Activated CD8-positive, alpha-beta T cell treated with anti-CD3 and anti-CD28 coated beads for 36 hours (primary cell): ENCODE measurements around the gene TTC16. TPM values are rescaled to one million over a fixed set of nuclear protein-coding genes. Genes with fewer than 3 reads are reported as not detected.

Source experiments
- ATAC-seq: fragments of 200-7000 bp; cut with Tn5 transposase; one replicate; pipeline ENCODE4 v1.10.0; 2021; ENCODE audit warnings: mild to moderate bottlenecking, moderate library complexity
- CTCF ChIA-PET: fragments of 350-600 bp; sonication (Branson Sonifier 250); formaldehyde crosslinking; loops from one replicate; lab custom pipeline; 2021; ENCODE audit warnings: antibody characterized with exemption; lab: Charles Lee
- POLR2A ChIA-PET: fragments of 350-600 bp; sonication (Branson Sonifier 250); formaldehyde crosslinking; loops from one replicate; lab custom pipeline; 2021; ENCODE audit warnings: antibody characterized with exemption; lab: Charles Lee
- DNase-seq: peaks from one replicate; pipeline ENCODE4 v3.0.0-alpha.2; 2020
- H3K27ac Mint-ChIP-seq: one replicate; pipeline ENCODE4 v1.8.0; 2021; ENCODE audit warnings: mild to moderate bottlenecking, mixed read lengths
- H3K27me3 Mint-ChIP-seq: one replicate; pipeline ENCODE4 v1.8.0; 2021; ENCODE audit warnings: mixed read lengths
- H3K36me3 Mint-ChIP-seq: one replicate; pipeline ENCODE4 v1.8.0; 2021; ENCODE audit warnings: low read depth, mixed read lengths
- H3K4me1 Mint-ChIP-seq: one replicate; pipeline ENCODE4 v1.8.0; 2021; ENCODE audit warnings: low read depth, mixed read lengths
- H3K4me3 Mint-ChIP-seq: one replicate; pipeline ENCODE4 v1.8.0; 2021; ENCODE audit warnings: mild to moderate bottlenecking, moderate library complexity, mixed read lengths
- H3K9me3 Mint-ChIP-seq: one replicate; pipeline ENCODE4 v1.8.0; 2021; ENCODE audit warnings: mixed read lengths
- intact Hi-C: fragments of 100-400 bp; cut with micrococcal nuclease; formaldehyde crosslinking; loops from one replicate; pipeline ENCODE4 v1.10.0; 2022
- total RNA-seq, 2 experiments: library from RNA; stranded (reverse); gene quantifications; one replicate each; pipeline ENCODE4 v1.2.3, GENCODE V29; 2021
- TF ChIP-seq, protein P1 (sequence below): fragments of 200-600 bp; IDR thresholded peaks from one replicate; pipeline ENCODE4 v1.8.0; 2022; ENCODE audit warnings: antibody characterized with exemption, mild to moderate bottlenecking

The TTC16 gene
- total RNA-seq, 2 experiments from 2014 or later: 2.1 to 2.3 TPM

DNA sequence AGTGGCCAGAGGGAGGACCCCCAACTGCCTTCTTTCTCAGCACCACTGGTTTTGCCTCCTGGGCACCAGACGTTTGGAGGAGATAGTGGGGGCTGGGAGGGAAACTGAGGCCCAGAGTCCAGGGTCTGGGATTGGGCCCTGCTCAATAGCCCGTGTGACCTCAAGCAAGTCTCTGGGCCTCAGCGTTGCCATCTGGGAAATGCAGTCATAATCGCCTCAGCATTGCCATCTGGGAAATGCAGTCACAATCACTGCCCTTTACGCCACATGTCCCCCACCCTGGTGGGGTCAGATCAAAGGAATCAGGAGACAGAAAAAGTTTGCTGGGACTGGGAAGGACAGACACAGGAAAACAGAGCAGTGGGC, 61.0 kb downstream of the TTC16 start:
- Mint-ChIP-seq H3K36me3 (peaks cover 30% of the 10 kb centered on the region), H3K27ac (peak overlapping the region; percentile 99), H3K4me1 (peaks cover 32% of the 10 kb centered on the region), H3K27me3 (no peaks in the 10 kb centered on the region), H3K9me3 (no peaks in the 10 kb centered on the region), H3K4me3 (peak overlapping the region; percentile 99)
- TF ChIP-seq, protein P1, sequence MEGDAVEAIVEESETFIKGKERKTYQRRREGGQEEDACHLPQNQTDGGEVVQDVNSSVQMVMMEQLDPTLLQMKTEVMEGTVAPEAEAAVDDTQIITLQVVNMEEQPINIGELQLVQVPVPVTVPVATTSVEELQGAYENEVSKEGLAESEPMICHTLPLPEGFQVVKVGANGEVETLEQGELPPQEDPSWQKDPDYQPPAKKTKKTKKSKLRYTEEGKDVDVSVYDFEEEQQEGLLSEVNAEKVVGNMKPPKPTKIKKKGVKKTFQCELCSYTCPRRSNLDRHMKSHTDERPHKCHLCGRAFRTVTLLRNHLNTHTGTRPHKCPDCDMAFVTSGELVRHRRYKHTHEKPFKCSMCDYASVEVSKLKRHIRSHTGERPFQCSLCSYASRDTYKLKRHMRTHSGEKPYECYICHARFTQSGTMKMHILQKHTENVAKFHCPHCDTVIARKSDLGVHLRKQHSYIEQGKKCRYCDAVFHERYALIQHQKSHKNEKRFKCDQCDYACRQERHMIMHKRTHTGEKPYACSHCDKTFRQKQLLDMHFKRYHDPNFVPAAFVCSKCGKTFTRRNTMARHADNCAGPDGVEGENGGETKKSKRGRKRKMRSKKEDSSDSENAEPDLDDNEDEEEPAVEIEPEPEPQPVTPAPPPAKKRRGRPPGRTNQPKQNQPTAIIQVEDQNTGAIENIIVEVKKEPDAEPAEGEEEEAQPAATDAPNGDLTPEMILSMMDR: no peak
- ChIA-PET POLR2A (interaction anchor here (4.5 kb wide), 1 partner anchor 7 kb away, joined by 32 read pairs; the partner anchor contains the start of gene CDK9), CTCF (interaction anchor here (1.2 to 16.0 kb wide), 3 partner anchors 6 to 144 kb away, joined by 4 to 144 read pairs (median 5); partner anchors contain the start of genes CDK9, SH2D3C and TOR2A)
- ATAC-seq: no peak
- peak; percentile 61 for DNase-seq
- intact Hi-C loops: no loop called here

DNA sequence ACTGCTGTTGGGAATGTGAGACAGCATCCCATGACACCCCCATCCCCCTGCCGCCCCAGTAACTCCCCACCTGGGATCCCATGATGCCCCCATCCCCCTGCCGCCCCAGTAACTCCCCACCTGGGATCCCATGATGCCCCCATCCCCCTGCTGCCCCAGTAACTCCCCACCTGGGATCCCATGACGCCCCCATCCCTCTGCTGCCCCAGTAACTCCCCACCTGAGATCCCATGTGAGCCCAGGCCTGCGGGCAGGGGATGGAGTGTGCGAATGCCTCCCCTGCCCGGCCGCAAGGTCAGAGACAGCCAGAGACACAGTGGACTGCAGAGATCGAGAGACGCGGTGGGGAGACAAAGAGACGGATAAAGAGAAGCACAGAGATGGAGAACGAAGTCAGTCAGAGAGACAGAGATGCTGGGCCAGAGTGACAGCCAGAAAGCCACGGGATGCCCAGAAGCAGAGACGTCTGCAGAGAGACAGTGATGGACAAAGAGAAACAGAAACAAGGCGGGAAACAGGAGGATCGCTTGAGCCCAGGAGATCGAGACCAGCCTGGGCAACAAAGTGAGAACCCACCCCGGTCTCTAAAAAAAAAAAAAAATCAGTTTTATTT, 61.6 kb downstream of the TTC16 start:
- H3K27me3 Mint-ChIP-seq: no peaks in the 10 kb centered on the region
- H3K4me1 Mint-ChIP-seq: peaks cover 35% of the 10 kb centered on the region
- TF ChIP-seq, protein P1: no peak
- H3K27ac Mint-ChIP-seq: peak overlapping the region; percentile 99
- DNase-seq (peak; percentile 45), ATAC-seq (no peak)
- POLR2A ChIA-PET: interaction anchor here (0.5 to 3.7 kb wide), 7 partner anchors 8 to 326 kb away, joined by 3 to 35 read pairs (median 5); partner anchors contain the start of genes DPM2, LRSAM1, RPL12 and ST6GALNAC4
- CTCF ChIA-PET: interaction anchor here (2.4 kb wide), 1 partner anchor 43 kb away, joined by 8 read pairs; the partner anchor contains the start of gene TOR2A
- peak overlapping the region; percentile 99 for H3K4me3 Mint-ChIP-seq
- no peaks in the 10 kb centered on the region for H3K9me3 Mint-ChIP-seq
- intact Hi-C loops: no loop called here
- H3K36me3 Mint-ChIP-seq: peaks cover 30% of the 10 kb centered on the region

DNA sequence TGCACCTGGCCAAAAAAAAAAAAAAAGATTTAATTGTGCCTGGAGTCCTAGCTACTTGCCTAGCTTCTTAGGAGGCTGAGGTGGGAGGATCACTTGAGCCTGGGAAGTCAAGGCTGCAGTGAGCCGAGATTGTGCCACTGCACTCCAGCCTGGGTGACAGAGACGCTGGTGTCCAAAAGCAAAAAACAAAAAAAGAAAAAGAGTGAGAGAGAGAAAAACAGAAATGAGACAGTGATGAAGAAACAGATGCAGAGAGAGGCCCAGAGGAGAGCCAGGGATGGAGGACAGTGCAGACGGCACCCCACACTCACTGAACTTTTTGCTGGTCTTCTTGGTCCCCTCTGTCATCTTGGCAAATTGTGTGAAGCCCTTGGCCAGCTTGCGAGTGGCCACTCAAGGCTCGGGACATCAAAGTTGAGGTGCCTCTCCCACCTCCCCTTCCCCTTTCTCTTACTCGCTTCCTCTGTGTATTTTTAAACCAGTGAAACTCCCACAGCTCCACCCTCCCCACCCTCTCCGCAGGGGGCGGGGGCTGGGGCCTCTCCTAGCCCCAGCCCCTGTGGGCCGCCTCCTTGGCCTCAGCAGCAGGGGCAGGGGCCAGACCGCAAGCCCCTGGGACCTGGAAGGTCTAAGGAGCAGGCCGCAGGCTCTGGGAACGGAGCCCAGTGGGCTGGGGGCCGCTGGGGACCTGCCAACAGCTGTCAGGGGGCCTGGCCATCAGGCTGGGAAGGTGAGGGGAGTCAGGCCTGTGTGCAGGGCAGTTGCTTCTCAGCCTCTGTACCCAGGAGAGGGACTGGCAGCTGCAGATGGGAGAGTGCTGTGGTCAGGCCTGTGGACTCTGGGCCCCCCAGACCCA, 62.6 kb downstream of the TTC16 start, which contains the start of gene SH2D3C:
Gene SH2D3C (minus strand): TSS at position 387 of the 856 bp plus-strand sequence. CDS start 39 bp downstream, at position 348.
- CTCF ChIA-PET: interaction anchor here (2.4 to 10.7 kb wide), 2 partner anchors 10 to 44 kb away, joined by 8 to 144 read pairs; partner anchors contain the start of gene TOR2A
- Mint-ChIP-seq H3K9me3 (no peaks in the 10 kb centered on the region), H3K27ac (peak within 1 kb of the TSS; percentile 99), H3K27me3 (no peaks in the 10 kb centered on the region), H3K36me3 (peaks cover 26% of the 10 kb centered on the region), H3K4me3 (peak within 1 kb of the TSS; percentile 99), H3K4me1 (peaks cover 45% of the 10 kb centered on the region)
- peak; percentile 69 for DNase-seq
- POLR2A ChIA-PET: interaction anchor here (0.5 to 3.7 kb wide), 12 partner anchors 9 to 328 kb away, joined by 3 to 35 read pairs (median 6); partner anchors contain the start of genes DPM2, LRSAM1, RPL12 and ST6GALNAC4
- ATAC-seq: peak; percentile 22
- TF ChIP-seq, protein P1: no peak
- intact Hi-C loops: no loop called here

DNA sequence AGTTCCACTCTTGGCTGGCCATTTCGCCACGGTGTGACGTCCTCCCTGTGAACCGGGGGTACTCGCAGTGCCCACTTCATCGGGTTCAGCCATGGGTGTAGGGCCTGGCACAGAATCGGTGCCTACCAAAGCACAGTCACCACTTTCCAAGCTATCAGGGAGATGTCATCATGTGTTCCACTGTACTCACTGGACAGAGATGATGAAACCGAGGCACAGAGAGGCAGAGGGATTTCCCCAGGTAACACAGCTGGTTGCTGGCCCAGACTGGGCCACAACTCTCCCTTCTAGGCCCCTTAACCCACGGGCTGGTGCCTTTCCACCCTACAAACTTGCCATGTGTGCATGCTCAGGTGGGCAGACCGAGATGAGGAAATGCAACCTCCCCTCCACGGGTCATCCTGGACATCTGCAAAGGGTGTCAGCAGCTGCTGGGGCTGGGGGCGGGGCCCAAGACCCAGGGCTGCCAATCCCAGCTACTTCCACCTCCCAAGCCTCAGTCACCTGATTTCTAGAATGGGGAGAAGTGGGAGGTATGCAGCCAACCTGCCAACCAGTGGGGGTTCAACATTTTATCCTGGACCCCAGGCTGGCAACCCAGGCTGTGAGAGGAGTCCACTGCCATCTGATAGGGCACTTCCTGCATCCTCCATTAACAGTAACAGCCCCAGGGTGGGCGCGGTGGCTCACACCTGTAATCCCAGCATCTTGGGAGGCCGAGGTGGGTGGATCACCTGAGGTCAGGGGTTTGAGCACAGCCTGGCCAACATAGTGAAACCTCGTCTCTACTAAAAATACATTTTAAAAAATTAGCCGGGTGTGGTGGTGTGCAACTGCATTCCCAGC, 63.5 kb downstream of the TTC16 start:
- Mint-ChIP-seq H3K27ac (peak overlapping the region; percentile 99), H3K4me1 (peaks cover 47% of the 10 kb centered on the region), H3K4me3 (peak overlapping the region; percentile 99), H3K36me3 (peaks cover 21% of the 10 kb centered on the region), H3K27me3 (no peaks in the 10 kb centered on the region), H3K9me3 (no peaks in the 10 kb centered on the region)
- ChIA-PET POLR2A (interaction anchor here (0.7 to 3.7 kb wide), 12 partner anchors 8 to 334 kb away, joined by 3 to 35 read pairs (median 6); partner anchors contain the start of genes LRSAM1, RPL12, ST6GALNAC4 and TOR2A), CTCF (interaction anchor here (2.4 to 10.7 kb wide), 2 partner anchors 11 to 45 kb away, joined by 8 to 144 read pairs; partner anchors contain the start of gene TOR2A)
- intact Hi-C loops: no loop called here
- peak; percentile 87 for DNase-seq
- peak; percentile 57 for ATAC-seq
- TF ChIP-seq, protein P1: no peak
